ENCODE results near the gene CCL4L2.

- TF ChIP-seq CTCF (IDR thresholded peaks at IDR 0.05), result no peak
- TF ChIP-seq POLR2A (IDR thresholded peaks at IDR 0.05), result no peak
- no peak for TF ChIP-seq POLR2AphosphoS5 (IDR thresholded peaks at IDR 0.05)
These were observed 2.8 kb downstream of the CCL4L2 start for GRCh38 chr17:36213695-36214094.
